ENCODE measurements around the gene COL19A1.

The COL19A1 gene

GRCh38 chr6:70180901-70181599, 314.7 kb downstream of the COL19A1 start:
- DNase-seq = no peak

DNA sequence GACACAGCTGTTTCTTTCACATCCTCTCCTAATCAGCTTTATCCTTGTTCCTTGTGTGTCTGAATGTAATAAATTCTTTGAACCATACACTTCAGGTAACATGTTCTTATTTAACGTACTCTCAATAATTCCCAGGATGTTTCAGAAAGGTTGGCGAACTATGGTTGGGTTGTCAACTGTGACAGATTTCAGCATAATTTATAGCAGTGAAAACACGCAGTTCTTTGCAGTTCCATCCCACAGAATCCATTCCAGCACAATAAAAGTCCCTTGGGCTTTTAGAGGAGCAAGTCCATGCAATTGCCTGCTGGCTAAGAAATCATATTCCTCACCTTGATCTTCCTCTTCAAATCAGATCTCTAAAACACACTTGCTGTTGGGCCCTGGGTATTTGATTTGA, 317.2 kb downstream of the COL19A1 start:
- no peak for DNase-seq

- no peak for DNase-seq
These were observed 318.4 kb downstream of the COL19A1 start for GRCh38 chr6:70184723-70185122.

DNA sequence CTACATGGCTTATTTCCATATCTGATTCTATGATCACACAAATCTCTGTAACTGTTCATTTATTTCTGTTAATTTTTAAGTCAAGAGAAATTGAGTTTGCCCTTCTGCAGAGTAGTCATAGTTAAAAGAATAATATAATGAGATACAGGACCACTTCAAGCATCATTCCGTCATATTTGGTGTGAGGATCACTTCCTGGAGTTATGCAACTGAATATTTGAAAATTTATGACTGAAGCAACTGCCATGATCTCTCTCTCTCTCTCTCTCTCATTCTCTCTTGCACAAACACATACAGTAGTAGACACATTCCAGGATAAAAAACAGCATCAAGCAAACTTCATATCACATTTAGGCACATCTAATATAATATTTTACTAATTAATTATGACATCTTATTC, 320.1 kb downstream of the COL19A1 start:
- no peak for DNase-seq

- DNase-seq = no peak
These were observed 321.8 kb downstream of the COL19A1 start for GRCh38 chr6:70188202-70188601.

- no peak for DNase-seq
These were observed 328.1 kb downstream of the COL19A1 start for GRCh38 chr6:70194421-70194820.

GRCh38 chr6:70196531-70196930, 330.2 kb downstream of the COL19A1 start:
- DNase-seq = no peak

- DNase-seq = no peak
These were observed 332.4 kb downstream of the COL19A1 start for GRCh38 chr6:70198785-70199184.

GRCh38 chr6:70208235-70208790, 342.0 kb downstream of the COL19A1 start:
- no peak for DNase-seq

DNA sequence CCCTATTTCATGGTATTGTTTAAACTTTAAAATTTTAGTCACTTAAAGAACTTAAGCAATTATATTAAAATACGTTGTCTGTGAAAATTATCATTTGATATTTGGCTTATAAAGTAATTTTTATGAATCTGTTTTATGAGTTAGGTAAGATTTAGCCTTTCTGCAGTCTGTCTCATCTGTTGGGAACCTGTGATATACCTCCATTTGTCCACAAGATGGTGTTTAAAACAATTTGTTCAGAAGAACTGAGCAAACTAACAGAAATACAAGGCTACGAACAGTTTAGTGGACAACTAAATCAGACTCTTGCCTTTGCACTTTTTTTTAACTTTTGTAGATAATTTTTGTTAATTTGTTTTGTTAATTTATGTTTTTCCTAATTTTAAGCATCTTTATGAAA, 344.1 kb downstream of the COL19A1 start:
- no peak for DNase-seq

DNA sequence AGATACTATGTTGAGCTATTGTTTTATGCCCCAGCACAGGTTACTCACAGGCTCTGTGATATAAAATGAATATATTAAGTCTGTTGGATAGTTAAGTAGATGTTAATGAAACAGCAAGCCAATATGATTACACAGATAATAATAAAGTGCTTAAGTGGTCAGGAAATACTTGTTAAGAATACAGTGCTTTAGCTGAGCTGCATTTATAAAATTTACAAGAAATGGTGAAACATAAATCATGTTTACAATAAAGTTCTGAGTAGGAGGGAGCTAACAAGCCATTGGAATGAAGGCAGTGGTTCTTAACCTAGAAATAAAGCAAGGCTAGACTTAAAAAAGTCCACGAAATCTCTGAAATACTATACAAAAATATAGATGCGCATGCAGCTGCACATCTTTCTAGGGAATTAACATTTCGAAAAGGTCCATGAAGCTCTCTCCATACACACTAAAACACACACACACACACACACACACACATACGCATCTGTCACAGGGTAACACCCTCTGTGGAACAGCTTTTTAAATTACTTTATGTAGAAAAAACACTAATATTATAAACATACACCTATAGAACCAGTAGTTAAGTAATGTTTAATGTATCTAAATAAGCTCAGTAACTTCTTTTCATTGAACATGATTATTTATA, 349.2 kb downstream of the COL19A1 start:
- DNase-seq = no peak

GRCh38 chr6:70216767-70217166, 350.4 kb downstream of the COL19A1 start:
- DNase-seq = no peak

GRCh38 chr6:70219943-70220613, 353.7 kb downstream of the COL19A1 start:
- no peak for DNase-seq

DNA sequence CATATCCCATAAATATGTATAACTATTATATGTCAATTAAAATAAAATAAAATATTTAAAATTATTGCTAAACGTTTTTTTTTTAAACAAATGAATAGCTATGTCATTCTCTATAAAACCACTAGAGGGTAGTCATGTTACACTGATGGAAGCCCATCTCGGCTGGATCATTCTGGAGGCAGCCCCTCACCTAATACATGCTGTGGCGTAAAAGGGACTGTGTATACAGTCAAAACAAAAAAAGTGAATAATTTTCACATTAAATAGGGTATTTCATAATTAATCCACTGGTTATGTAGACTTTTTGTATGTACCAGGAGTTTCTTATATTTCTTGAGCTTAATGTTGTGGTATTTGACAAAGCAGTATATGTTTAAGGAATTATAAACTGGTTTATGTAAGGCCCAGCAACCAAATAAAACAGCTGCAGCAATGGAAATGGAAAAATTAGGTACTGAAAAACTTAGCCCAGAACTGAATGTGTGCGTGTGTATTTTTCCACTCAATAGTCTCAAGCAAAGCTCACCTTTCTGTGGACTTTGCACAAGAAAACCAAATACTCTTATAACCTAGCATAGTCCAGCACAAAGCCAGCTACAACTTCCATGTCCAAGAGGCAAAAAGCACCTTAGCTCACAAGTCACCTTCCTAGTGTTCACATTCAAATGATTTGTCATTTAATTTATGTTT, 354.8 kb downstream of the COL19A1 start:
- peak; percentile 3 for DNase-seq

- no peak for DNase-seq
These were observed 355.5 kb downstream of the COL19A1 start for GRCh38 chr6:70221715-70222438.

GRCh38 chr6:70222439-70222749, 356.0 kb downstream of the COL19A1 start:
- DNase-seq = no peak

GRCh38 chr6:70225055-70225454, 358.7 kb downstream of the COL19A1 start:
- DNase-seq = no peak

DNA sequence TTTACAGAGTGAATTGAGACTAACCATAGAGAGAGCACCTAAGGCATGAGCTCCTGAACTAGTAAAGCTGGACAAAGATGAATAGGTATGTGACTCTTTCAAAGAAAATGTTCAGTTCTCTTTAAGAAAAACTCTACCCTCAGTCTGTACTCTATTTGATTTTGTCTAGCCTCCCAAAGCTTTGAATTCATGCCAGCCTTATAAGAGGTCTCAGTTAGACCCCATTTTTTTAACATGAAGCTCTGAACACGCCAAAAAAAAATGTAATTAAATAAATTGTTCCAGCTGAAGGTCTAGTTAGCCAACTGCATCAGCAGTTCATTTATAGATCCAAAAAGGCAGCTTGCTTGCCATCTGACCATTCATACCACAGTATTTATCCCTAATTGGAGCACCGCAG, 365.0 kb downstream of the COL19A1 start:
- no peak for DNase-seq

DNA sequence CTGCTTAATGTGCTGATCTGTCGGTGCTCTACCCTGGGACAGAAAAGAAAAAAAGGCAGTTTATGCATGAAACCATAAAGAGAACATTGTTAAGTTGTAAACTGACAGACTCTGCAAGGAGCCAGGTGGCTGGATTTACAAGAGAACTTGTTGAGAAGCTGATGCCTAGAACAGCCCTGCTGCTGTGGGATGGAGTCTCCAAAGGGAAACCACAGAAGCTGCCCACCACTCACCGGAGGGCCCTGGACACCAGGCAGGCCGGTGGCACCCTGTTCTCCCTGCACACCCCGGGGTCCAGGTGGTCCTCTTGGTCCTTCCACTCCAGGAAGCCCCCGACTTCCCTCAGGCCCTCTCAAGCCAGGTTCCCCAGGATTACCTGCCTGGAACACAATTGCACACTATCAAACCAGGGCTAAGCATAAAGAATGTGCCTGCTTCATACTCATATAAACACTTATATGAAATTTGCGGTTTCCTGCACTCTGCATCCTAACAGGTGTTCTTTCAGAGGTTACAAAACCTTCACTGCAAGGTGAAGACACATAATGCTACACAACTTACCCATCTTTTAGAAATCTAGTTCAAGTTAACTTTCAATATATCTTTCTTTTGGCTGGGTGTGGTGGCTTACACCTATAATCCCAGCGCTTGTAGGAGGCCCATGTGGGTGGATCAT, 368.3 kb downstream of the COL19A1 start:
- DNase-seq = no peak

GRCh38 chr6:70236343-70236742, 370.0 kb downstream of the COL19A1 start:
- DNase-seq = no peak

DNA sequence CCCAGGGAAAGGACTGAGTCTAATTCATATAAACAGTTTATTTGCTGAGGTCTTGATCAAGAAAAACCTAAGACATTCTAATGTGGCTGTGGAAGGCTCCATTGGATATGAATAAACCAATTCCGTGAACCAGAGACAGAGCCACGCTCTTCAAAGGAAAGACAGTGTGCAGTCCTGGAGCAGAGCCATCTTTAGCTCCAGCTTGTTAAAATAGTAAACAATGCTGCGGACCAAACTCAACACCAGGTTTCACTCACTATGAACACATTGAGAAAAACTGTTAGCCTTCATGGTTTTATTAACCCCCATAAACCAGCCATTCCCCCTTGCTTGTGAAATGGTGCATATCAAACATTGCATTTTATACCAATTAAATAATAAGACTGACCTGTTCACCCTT, 374.7 kb downstream of the COL19A1 start:
- no peak for DNase-seq

DNA sequence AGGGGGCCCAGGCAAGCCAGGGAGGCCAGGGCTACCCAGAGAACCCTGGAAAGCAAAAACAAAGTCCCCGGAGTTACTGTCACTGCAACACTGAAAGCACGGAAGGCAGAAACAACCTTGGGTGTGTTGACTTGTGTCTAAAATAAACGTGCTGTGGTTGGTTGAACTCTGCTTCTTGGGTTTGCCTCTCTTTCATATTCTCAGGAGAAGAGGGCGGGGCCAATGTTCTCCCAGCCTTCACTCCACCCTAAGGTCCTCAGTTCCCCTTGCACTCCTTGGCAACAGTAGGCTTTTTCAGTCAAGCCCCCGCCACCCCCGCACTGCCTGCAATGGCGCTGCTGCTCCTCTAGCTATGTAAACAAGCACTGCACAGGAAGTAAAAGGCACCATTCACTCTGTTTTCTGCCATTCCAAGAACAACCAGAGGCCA, 375.6 kb downstream of the COL19A1 start:
- DNase-seq = no peak

Data from NCI-H1092 (cell line).